ENCODE measurements around the gene CDK11B. TPM values are rescaled to one million over a fixed set of nuclear protein-coding genes. Genes with fewer than 3 reads are reported as not detected.
"Not testable (repeated sequence)": the region's sequence is repeated elsewhere in the genome, so short reads cannot be mapped to it uniquely, and the experiment has no call there.

CDK11B gene
- total RNA-seq, 8 experiments from 2014 or later = 15.5 to 32.9 (median 23.5) TPM

DNA sequence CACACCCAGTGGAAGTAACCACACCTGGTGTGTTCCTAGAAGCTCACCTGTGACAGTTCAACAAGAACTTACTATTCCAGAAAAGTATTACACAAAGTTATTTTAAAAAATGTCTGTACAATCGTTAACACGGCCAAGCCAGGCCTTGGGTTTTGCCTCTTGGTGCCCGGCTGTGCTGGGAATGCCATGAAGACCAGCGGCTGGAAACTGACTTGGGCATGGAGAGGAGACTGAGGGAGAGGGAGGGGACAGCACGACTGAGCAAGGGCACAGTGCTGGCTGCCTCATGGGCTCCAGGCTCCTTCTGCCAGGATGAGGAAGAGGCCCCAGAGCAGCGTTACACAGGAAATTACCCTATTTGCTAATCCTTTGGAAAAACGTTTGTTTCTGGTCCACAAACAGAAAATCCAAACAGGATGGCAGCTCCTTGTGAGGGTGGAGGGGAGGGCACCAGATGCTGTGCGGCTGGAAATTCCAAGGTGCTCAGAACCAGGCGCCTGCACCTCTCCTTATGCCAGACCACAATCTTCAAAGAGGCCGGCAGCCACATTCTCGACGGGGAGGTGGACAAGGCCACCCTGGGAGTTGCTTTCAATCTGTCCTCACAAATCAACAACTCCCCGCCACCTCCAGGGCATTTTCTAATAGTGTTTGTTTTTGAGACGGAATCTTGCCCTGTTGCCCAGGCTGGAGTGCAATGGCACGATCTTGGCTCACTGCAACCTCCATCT is 4.2 kb upstream of the CDK11B start:
- H3K27ac ChIP-seq; H3K4me3 ChIP-seq; H3K4me1 ChIP-seq (replicated peaks in 1 of 2); in situ Hi-C loops (cut with MboI; ENCODE audit: low pct_unique_long_range_greater_than_20kb in 2 of 9, low sequenced_read_pairs in 9 of 9, unreplicated experiment in 9 of 9): not testable (repeated sequence)
- peak in 2 of 8 experiments; percentile 2 to 6 for ATAC-seq (replicated peaks in 6 of 8)
- WGBS, 10 experiments = 0 to 83% (median 78%) methylated on average over 1 to 12 of the region's 15 CpGs; no CpG with 5 or more reads in 6 of the 10 experiments

GRCh38 chr1:1662392-1662791 is 3.6 kb upstream of the CDK11B start:
- in situ Hi-C loops (cut with MboI; ENCODE audit: low pct_unique_long_range_greater_than_20kb in 2 of 9, low sequenced_read_pairs in 9 of 9, unreplicated experiment in 9 of 9); H3K27ac ChIP-seq; H3K4me1 ChIP-seq (replicated peaks in 1 of 2); H3K4me3 ChIP-seq: not testable (repeated sequence)
- peak in 3 of 8 experiments; percentile 23 to 56 (median 48) for ATAC-seq (replicated peaks in 6 of 8)
- WGBS, 10 experiments = 87 to 100% (median 95%) methylated on average over 3 of the region's 9 CpGs; no CpG with 5 or more reads in 6 of the 10 experiments

DNA sequence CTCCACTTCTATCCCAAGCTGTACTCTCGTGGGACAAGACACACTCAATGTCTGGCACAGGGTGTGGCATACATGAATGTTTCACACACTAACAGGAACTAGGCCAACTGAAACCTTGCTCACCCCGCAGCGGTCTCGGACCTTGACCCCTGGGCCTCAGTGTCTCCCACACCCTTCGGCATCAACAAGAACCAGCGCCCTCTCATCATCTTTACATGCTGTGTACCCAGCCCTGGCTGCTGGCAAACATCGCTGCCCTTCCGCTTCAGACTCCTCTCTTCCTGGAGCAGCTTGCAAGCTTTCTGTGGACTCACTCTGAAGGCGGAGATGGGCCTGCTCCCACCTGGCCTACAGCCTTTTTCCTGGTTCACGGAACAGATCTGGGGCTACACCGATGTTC is 10.5 kb downstream of the CDK11B start:
- H3K4me1 ChIP-seq (replicated peaks in 1 of 2); in situ Hi-C loops (cut with MboI; ENCODE audit: low pct_unique_long_range_greater_than_20kb in 2 of 9, low sequenced_read_pairs in 9 of 9, unreplicated experiment in 9 of 9); H3K27ac ChIP-seq; H3K4me3 ChIP-seq: not testable (repeated sequence)
- 90 to 100% (median 97%) methylated on average over 2 to 11 of the region's 11 CpGs; no CpG with 5 or more reads in 4 of the 10 experiments for WGBS, 10 experiments
- ATAC-seq (replicated peaks in 6 of 8) = peak in 4 of 8 experiments; percentile 16 to 90 (median 24)

GRCh38 chr1:1647567-1648241 is 11.1 kb downstream of the CDK11B start:
- peak in 5 of 8 experiments; percentile 12 to 35 (median 27) for ATAC-seq (replicated peaks in 6 of 8)
- WGBS, 10 experiments = 80 to 100% (median 91%) methylated on average over 2 to 8 of the region's 17 CpGs; no CpG with 5 or more reads in 5 of the 10 experiments

DNA sequence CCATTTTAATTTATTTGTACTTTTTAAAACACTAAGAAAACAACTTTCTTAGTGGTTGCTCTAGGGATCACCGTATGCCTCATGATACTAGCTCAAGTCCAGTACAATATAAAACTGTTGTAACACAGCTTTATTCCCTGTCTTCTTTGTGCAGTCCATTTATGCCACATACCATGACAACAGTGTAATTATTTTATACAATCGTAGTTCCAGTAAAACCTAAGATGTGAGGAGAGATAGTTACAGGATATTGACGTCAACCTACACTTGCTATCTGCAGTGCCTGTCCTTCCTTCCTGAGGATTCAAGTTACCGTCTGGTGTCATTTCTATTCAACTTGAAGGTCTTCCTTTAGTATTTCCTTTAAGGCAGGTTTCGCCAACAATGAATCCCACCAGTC is 12.5 kb downstream of the CDK11B start:
- WGBS, 10 experiments = 67 to 100% (median 81%) methylated on average over 1 to 3 of the region's 5 CpGs; no CpG with 5 or more reads in 6 of the 10 experiments
- H3K4me3 ChIP-seq; H3K27ac ChIP-seq; in situ Hi-C loops (cut with MboI; ENCODE audit: low pct_unique_long_range_greater_than_20kb in 2 of 9, low sequenced_read_pairs in 9 of 9, unreplicated experiment in 9 of 9); H3K4me1 ChIP-seq (replicated peaks in 1 of 2); ATAC-seq (replicated peaks in 6 of 8): not testable (repeated sequence)

More at GRCh38 chr1:1647567-1648241, 11.1 kb downstream of the CDK11B start:
- H3K27ac ChIP-seq; in situ Hi-C loops (cut with MboI; ENCODE audit: low pct_unique_long_range_greater_than_20kb in 2 of 9, low sequenced_read_pairs in 9 of 9, unreplicated experiment in 9 of 9); H3K4me3 ChIP-seq; H3K4me1 ChIP-seq (replicated peaks in 1 of 2): not testable (repeated sequence)

GRCh38 chr1:1640711-1641461 is 17.9 kb downstream of the CDK11B start:
- H3K27ac ChIP-seq; H3K4me3 ChIP-seq; H3K4me1 ChIP-seq (replicated peaks in 1 of 2); in situ Hi-C loops (cut with MboI; ENCODE audit: low pct_unique_long_range_greater_than_20kb in 2 of 9, low sequenced_read_pairs in 9 of 9, unreplicated experiment in 9 of 9): not testable (repeated sequence)
- WGBS, 10 experiments = no CpG with 5 or more reads among the region's 38 CpGs
- peak in 3 of 8 experiments; percentile 7 to 16 (median 12) for ATAC-seq (replicated peaks in 6 of 8)

- ATAC-seq (replicated peaks in 6 of 8); H3K4me1 ChIP-seq (replicated peaks in 1 of 2); H3K27ac ChIP-seq; in situ Hi-C loops (cut with MboI; ENCODE audit: low pct_unique_long_range_greater_than_20kb in 2 of 9, low sequenced_read_pairs in 9 of 9, unreplicated experiment in 9 of 9); H3K4me3 ChIP-seq: not testable (repeated sequence)
- WGBS, 10 experiments = no CpG with 5 or more reads among the region's 25 CpGs
These were observed 18.7 kb downstream of the CDK11B start for GRCh38 chr1:1640081-1640480.

GRCh38 chr1:1639368-1639767 is 19.4 kb downstream of the CDK11B start:
- WGBS, 10 experiments = 100% methylated on average over 1 of the region's 16 CpGs; no CpG with 5 or more reads in 9 of the 10 experiments
- H3K4me1 ChIP-seq (replicated peaks in 1 of 2); ATAC-seq (replicated peaks in 6 of 8); H3K4me3 ChIP-seq; H3K27ac ChIP-seq; in situ Hi-C loops (cut with MboI; ENCODE audit: low pct_unique_long_range_greater_than_20kb in 2 of 9, low sequenced_read_pairs in 9 of 9, unreplicated experiment in 9 of 9): not testable (repeated sequence)

DNA sequence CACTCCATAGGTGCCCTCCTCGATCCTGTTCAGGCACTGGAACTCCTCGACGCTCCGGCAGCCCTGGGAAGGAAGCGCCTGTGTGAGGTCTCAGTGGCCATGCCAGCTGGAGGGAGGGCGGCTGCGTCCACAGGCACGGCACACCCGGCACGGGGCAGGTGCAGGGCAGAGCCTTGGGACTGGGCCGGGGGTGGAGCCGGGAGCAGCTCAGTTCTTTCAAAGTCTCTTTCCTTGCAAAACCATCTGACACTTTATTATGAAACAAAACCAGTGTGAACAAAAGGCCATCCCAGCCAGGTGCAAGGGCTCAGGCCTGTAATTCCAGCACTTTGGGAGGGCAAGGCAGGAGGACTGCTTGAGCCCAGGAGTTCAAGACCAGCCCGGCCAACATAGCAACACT is 20.3 kb downstream of the CDK11B start:
- ATAC-seq (replicated peaks in 6 of 8) = peak in 3 of 8 experiments; percentile 1 to 48 (median 16)

DNA sequence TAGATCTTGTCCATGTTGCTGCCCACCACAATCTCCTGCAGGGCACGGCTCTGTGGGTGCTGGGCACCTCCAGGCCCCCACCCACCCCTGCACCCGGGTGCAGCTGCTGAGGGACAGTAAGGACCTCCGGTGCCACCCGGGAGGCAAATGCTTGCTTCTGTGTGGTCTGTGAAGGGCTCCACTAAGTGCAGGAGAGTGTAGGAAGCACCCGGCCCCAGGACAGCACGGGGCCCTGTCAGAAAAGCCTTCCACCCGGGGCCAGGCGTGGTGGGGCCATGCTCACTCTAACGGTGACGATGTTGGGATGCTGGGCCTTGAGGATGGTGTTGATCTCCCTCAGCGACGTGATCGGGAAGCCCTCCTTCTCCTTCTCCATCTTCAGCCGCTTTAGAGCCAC is 21.3 kb downstream of the CDK11B start:
- H3K4me3 ChIP-seq; ATAC-seq (replicated peaks in 6 of 8); H3K27ac ChIP-seq; in situ Hi-C loops (cut with MboI; ENCODE audit: low pct_unique_long_range_greater_than_20kb in 2 of 9, low sequenced_read_pairs in 9 of 9, unreplicated experiment in 9 of 9); H3K4me1 ChIP-seq (replicated peaks in 1 of 2): not testable (repeated sequence)
- 54 to 100% (median 90%) methylated on average over 2 to 4 of the region's 14 CpGs; no CpG with 5 or more reads in 7 of the 10 experiments for WGBS, 10 experiments

More for the DNA sequence above, 20.3 kb downstream of the CDK11B start:
- H3K4me3 ChIP-seq; H3K27ac ChIP-seq; H3K4me1 ChIP-seq (replicated peaks in 1 of 2); in situ Hi-C loops (cut with MboI; ENCODE audit: low pct_unique_long_range_greater_than_20kb in 2 of 9, low sequenced_read_pairs in 9 of 9, unreplicated experiment in 9 of 9): not testable (repeated sequence)
- WGBS, 10 experiments = no CpG with 5 or more reads among the region's 13 CpGs

DNA sequence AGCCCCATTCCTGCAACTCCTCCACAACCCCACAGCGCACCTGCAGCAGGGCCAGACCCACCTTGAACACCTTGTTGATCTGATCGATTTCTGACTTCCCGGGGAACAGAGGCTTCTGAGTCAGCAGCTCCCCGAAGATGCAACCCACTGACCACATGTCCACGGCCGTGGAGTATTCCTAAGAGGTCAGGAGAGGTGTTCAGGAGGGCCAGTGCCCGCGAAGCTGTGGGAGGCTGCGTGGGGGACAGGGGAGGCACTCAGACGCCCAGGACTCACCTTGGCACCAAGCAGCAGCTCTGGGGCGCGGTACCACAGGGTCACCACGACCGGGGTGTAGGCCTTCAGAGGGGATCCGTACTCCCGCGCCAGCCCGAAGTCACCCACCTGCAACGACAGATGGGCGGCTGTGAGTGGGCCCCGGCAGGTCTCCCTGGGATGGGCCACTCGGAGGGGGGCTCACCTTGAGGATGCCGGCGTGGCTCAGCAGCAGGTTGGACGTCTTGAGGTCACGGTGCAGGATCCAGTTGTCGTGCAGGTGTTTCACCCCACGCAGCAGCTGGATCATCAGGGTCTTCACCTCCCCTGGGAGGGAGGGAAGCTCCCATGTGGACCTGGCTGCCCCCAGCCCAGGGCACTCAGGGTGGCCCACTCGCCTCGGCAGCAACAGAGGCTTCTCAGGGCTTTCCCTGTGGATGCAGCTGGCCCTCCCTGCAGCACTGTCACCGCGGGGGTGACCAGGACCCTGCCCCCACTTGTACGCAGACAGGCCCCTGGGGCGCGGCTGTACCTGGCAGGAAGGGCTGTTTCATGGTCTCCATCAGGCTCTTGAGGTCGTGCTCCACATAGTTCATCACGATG is 22.0 kb downstream of the CDK11B start:
- H3K4me1 ChIP-seq (replicated peaks in 1 of 2); in situ Hi-C loops (cut with MboI; ENCODE audit: low pct_unique_long_range_greater_than_20kb in 2 of 9, low sequenced_read_pairs in 9 of 9, unreplicated experiment in 9 of 9); H3K27ac ChIP-seq; ATAC-seq (replicated peaks in 6 of 8); H3K4me3 ChIP-seq: not testable (repeated sequence)
- 92 to 100% (median 95%) methylated on average over 1 to 6 of the region's 37 CpGs; no CpG with 5 or more reads in 6 of the 10 experiments for WGBS, 10 experiments

DNA sequence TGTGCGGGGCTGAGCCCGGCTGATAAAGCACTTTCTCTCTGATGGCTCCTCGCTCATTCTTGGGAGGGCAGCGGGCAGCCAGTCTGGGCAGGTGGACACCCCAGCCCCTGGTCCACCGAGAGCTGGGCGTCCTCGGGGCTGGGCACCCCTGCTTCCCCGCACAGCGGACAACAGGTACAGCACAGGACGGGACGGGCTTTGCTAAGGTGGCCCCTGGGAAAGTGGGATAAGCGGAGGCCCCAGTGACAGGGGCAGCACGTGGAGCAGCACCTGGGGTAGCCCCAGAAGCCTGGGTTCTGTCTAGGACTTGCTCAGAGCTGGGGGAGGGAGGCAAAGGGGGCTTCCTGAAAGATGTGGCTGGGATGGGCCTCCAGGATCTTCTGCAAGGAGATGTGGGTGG is 24.2 kb downstream of the CDK11B start:
- ATAC-seq (replicated peaks in 6 of 8); in situ Hi-C loops (cut with MboI; ENCODE audit: low pct_unique_long_range_greater_than_20kb in 2 of 9, low sequenced_read_pairs in 9 of 9, unreplicated experiment in 9 of 9); H3K27ac ChIP-seq; H3K4me3 ChIP-seq: not testable (repeated sequence)
- WGBS, 10 experiments = no CpG with 5 or more reads among the region's 13 CpGs
- H3K4me1 ChIP-seq (replicated peaks in 1 of 2) = peaks cover 3 to 12% of the 10 kb centered on the region in 2 donors
